IPS-18c (cell line): Measurements from ENCODE around the gene DGCR8.
"Not testable (repeated sequence)": the region's sequence is repeated elsewhere in the genome, so short reads cannot be mapped to it uniquely, and the experiment has no call there.

Source experiments
- H3K4me3 ChIP-seq: 2 replicates; pipeline ENCODE4 v1.7.0; 2013; ENCODE audit warnings: low read depth, mild to moderate bottlenecking, low read length, moderate library complexity; ENCODE audit not compliant: insufficient read depth
- H3K9me3 ChIP-seq: one replicate; pipeline ENCODE4 v1.6.1; 2013; ENCODE audit warnings: mild to moderate bottlenecking, low read length, moderate library complexity; ENCODE audit not compliant: control insufficient read depth, insufficient read depth

DGCR8 gene

DNA sequence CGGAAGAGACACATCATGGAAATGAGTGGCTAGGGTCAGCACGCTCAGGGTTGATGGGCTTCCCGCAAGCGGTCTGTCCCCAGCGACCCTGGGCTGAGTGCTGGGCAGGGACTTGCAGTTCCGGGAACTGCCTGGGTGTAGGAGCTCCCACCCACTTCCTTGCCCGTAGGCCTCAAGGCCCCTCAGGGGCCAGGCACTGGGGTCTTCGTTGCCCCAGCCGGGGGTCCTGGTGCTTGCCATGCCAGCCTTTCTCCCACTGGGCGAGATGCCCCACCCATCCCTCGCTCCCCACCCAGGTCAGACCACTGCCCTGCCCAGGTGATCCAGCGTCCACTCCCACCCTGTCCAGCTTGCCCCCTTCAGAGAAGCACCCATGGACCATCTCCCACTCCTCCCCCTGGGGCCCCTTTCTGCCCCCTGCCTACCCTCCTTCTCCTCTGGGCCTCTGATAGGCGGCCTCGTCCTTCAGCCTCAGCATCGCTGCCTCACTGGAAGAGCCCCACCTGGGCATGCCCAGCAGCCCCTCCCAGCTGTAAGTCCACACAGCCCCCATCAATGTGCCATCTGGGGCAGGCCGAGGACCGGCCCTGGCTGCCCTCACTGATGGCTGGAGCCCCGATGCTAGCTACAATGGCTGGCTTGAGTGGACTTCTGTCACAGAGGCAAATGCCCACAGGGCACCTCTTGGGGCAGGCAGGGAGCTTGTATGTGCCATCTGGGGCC lies 17.8 kb upstream of the DGCR8 start:
- Histone ChIP-seq H3K9me3 (no peaks in the 10 kb centered on the region), H3K4me3 (no peak overlapping the region)

DNA sequence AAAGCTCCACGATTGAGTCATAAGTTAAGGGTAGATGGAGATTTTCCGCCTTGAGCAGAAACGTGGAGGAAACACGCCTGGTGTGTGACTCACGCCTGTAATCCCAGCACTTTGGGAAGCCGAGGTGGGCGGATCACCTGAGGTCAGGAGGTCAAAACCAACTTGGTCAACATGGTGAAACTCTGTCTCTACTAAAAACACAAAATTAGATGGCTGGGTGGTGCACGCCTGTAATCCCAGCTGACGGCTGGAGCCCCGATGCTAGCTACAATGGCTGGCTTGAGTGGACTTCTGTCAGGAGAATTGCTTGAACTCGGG lies 17.3 kb upstream of the DGCR8 start:
- Histone ChIP-seq H3K4me3 (no peak overlapping the region), H3K9me3 (no peaks in the 10 kb centered on the region)

DNA sequence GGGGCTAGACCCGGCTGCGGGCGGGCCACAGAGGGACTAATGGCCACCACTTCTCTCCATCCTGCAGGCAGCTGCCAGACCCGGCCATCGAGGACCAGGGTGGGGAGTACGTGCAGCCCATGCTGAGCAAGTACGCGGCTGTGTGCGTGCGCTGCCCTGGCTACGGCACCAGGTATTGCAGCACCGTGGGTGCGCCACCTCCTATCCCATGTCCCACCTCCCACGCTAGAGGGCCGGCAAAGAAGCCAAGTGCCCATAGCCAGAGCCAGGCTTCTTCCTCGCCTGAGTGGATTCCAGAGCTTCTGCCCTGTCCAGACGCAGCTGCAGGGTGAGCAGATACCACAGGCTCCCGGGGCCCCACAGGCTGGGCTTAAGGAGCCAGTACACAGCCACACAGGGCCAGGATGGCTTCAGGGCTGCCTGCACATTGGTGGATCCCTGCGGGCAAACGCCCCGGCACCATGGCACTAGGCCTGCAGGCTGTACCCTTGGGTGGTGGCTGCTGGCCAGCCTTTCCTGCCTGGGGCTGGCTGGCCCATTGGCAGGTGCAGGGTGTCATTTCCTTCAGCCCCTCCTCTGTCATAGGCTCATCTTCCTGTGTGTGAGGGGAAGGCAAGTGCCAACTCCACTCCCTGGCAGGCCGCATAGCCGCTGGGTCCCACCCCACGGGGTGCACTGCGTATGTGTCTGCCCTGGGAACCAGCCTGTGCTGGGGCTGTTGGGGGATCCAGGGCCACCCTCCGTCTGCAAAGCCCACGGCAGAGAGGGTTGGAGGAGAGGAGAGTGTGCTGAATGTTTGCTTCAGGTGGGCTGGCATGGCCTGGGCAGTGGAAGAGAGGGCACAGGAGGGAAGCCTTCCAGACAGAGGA lies 16.5 kb upstream of the DGCR8 start:
- H3K4me3 ChIP-seq = no peak overlapping the region

DNA sequence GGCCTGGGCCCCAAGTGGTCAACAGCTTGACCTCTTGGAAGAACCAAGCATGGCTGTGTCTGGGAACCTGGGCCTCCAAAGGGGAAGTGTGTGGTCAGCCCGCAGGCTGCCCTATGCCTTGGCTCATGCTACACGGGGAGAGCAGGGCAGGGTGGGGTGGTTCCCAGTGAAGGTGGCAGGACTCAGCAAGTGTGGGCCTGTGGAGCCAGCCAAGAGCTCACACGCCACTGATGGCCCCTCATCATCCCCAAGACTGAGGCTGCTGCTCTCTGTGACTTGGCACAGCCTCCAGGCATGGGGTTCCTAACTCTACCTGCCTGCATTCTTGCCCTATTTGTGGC lies 15.9 kb upstream of the DGCR8 start:
- Histone ChIP-seq H3K4me3 (no peak overlapping the region), H3K9me3 (no peaks in the 10 kb centered on the region)

More for the DNA sequence above, 16.5 kb upstream of the DGCR8 start:
- H3K9me3 ChIP-seq = no peaks in the 10 kb centered on the region

DNA sequence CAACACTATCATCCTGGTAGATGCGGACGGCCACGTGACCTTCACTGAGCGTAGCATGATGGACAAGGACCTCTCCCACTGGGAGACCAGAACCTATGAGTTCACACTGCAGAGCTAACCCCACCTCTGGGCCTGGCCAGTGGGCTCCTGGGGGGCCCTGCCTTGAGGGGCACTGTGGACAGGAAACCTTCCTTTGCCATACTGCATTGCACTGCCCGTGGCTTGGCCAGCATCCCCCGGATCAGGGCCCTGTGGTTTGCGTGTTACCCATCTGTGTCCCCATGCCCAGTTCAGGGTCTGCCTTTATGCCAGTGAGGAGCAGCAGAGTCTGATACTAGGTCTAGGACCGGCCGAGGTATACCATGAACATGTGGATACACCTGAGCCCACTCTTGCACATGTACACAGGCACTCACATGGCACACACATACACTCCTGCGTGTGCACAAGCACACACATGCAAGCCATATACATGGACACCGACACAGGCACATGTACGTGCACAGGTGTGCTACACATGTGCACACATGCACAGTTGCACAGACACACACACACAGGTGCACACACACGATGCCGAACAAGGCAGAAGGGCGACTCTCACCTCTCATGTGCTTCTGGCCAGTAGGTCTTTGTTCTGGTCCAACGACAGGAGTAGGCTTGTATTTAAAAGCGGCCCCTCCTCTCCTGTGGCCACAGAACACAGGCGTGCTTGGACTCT lies 15.3 kb upstream of the DGCR8 start:
- no peaks in the 10 kb centered on the region for H3K9me3 ChIP-seq
- no peak overlapping the region for H3K4me3 ChIP-seq

DNA sequence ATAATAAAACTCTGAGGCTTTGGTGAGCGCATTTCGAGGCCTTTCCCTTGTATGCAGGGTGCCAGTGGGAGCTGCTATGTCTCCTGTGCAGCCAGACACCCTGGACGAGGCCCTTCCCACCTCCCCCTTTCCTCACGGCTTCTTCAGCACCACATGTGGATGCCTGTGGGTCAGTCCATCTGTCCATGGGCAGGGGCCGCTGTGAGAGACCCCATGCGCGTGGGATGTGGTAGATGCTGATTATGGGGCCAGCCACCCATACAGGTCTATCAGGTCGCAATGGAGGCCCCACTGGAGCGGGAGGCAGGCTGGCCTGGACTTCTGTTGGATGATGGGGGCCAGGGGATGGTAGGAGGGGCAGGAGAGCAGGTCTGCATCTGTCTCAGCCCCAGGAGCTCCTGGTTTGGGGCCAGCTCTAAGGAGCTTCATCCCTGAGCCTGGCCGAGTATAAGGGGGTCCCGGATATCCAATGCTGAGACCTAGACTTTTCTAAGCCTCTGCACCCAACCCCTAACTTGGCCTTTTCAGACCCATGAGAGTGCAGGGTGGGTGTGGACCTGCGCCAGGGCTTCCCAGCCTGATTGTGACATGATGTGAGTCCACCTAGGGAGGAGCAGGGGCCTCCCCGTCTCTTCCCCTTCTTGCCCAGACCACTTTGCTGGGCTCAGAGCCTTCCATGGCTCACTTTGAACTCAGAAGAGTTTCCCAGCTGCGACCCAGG lies 14.0 kb upstream of the DGCR8 start:
- no peaks in the 10 kb centered on the region for H3K9me3 ChIP-seq
- no peak overlapping the region for H3K4me3 ChIP-seq

DNA sequence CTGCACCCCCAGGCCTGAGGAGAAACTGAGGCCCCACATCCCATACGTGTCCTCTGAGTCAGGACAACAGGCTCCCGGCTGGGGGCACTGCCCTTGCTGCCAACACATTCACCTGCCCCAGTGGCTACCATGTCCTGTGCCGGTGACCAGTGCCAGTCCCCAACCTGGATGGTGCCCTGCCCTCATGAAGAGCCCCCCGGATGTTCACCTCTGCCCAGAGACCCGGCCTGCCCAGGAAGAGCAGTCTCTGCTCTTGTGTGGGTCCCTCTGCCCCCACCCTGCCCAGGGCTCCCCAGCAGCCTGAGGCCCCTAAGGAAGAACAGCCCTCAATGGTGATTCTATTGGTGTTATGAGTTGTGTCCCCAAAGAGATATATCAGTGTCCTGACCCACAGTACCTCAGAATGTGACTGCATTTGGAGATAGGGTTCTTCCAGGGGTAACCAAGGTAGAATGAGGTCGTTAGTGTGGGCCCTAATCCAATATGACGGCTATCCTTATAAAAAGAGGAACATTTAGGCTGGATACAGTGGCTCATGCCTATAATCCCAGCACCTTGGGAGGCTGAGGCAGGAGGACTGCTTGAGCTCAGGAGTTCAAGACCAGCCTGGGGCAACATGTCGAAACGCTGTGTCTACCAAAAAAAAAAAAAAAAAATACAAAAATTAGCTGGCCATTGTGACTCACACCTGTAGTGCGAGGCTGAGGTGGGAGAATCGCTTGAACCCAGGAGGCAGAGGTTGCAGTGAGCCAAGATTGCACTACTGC lies 13.2 kb upstream of the DGCR8 start:
- no peaks in the 10 kb centered on the region for H3K9me3 ChIP-seq
- no peak overlapping the region for H3K4me3 ChIP-seq

DNA sequence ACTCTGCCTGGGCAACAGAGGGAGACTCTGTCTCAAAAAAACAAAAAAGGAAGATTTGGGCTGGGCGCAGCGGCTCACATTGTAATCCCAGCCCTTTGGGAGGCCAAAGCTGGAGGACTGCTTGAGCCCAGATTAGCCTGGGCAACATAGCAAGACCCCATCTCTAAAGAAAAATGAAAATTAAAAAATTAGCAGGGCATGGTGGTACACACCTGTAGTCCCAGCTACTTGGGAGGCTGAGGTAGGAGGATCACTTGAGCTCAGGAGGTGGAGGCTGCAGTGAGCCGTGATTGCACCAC lies 12.7 kb upstream of the DGCR8 start:
- H3K9me3 ChIP-seq, H3K4me3 ChIP-seq: not testable (repeated sequence)

DNA sequence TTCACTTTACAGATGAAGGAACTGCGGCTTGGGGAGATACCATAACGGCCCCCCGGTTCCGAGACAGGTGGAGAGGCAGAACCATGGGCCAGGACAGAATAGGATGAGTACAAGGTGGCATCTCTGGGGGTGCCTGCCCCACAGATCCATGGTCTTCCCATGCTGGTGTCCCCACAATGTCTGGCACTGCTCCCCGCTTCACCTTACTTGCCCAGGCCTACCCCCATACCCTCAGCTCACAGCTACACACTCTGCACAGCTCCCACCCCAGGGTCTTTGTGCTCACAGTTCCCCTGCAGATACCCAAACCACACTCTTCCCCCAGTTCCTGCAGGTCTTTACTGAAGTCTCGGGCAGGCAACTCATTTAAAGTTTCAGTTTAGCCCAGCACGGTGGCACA lies 11.4 kb upstream of the DGCR8 start:
- Histone ChIP-seq H3K9me3 (no peaks in the 10 kb centered on the region), H3K4me3 (no peak overlapping the region)

DNA sequence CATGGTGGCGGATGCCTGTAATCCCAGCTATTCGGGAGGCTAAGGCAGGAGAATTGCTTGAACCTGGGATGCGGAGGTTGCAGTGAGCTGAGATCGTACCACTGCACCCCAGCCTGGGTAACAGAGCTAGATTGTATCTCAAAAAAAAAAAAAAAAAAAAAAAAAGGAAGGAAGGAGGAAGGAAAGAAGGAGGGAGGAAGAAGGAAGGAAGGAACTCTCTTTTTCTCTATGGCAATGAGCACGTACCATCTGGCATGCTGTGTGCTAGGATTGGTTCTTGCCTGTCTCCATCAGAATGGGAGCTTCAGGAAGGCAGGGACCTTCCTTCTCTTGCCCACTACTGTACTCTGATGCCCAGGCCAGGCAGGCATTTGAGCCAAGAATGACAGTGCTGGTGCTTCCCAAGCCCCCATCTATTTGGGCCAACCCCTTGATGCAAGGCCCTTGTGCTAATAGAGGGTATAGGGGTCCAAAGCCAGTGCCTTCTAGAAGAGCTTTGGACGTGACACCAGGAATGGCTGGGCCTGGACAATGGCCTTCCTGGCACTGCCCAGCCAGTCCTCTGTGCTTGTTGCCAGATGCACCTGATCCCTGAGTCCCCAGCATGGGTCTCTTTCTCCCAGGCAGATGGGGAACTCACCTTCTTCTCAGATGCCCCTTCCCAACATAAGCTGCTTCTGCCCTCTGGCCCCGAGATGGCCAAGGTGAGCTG lies 10.6 kb upstream of the DGCR8 start:
- H3K9me3 ChIP-seq = no peaks in the 10 kb centered on the region
- H3K4me3 ChIP-seq = no peak overlapping the region

DNA sequence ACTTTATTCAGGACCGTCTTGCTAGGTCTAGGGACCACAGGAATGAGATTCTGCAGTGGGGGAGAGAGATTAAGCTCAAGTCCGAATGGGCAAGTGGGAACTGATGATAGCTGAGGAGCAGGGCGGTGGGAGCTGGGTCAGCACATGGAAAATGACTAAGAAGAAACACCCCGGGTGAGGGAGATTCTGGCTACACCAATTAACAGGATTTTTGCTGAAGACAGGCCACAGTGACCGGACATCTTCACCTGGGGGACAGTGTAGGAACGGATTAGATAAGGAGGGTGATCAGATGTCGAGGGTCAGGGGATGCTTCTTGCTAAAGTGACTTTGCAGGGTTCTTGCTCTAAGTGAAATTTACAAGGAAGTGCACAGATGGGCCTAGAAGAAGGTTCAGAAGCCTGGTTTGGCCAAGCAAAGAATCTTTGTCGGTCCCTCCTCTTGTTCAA lies 8.5 kb upstream of the DGCR8 start:
- Histone ChIP-seq H3K9me3 (no peaks in the 10 kb centered on the region), H3K4me3 (no peak overlapping the region)

DNA sequence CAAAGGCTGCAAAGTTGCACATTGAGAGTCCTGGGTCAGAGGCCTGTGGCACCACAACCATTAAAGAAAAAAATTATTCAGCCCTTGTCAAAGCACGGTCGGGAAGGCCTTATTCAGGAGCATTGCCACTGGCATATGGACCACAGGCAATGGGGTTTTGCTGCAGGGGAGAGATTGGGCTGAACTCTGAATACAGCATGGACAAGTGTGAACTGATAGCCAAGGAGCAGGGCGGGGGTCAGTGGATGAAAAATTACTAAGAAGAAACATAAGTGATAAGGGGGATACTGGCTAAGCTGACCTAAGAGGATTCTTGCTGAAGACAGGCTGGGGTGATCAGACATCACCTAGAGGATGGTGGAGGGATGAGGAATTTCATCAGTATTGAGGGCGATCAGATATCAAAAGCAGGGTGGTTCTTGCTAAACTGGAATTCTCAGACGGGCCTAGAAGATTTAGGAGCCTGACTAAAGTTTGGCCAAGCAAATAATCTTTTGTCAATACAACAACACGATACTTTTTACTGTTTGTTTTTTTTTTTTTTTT lies 3.3 kb upstream of the DGCR8 start:
- Histone ChIP-seq H3K4me3 (no peak overlapping the region), H3K9me3 (no peaks in the 10 kb centered on the region)

DNA sequence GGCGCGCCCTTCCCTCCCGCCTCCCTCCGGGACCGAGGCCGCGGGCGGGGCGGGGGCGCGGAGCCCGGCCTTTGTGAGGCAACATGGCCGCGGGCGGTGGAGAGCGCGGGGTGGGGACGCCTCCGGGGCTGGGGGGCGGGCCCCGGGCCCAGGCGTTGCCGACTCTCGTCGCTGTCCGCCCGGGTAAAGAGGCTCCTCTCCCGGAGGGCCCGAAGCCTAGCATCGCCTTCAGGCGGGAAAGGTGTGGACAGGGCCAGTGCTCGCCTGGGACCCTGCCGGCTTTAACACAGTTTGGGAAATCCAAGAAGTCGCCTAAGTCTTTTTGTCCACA lies 369 bp downstream of the DGCR8 start:
- peak overlapping the region; percentile 90 for H3K4me3 ChIP-seq
- no peaks in the 10 kb centered on the region for H3K9me3 ChIP-seq

DNA sequence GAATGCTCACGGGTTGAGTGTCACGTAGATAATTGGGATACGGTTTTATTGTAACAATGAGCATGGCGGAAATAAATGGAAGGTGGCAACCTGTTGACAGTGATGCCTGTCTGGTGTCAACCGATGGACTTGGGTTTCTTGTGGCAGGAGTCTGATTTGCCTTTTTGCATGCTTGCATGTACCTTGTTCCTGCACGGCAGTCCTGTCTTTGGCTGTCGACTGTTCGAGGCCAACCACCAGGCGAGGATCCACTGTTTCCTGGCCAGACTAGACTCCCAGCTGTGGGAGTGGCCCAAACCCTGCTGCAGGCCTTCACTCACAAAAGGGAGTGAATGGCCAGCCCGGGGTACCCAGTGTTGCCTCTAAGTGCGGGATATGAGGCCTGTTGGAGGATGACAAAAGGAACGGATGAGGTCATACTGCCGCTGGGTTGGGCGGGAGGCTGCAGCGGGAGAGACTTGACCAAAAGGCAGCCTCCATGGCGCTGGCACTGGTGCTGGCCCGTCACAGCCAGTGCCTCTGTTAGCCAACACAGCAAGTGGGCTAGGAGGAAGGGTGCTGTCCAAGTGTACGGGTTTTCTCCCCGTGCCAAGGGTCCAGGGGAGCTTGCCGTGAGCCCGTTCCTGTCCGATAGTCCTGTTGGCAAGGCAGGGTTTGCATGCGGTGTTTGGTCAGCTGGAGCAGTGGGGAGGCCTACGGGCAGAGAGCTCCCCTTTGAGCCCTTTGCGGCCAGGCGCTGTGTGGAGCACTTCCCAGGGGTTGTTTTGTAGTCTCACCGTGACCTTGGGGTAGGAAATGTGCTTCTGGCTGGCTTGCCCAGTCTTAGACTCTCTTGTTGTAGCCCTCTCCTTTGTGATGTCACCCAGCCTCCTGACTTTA lies 974 bp downstream of the DGCR8 start:
- no peaks in the 10 kb centered on the region for H3K9me3 ChIP-seq
- peak overlapping the region; percentile 90 for H3K4me3 ChIP-seq

DNA sequence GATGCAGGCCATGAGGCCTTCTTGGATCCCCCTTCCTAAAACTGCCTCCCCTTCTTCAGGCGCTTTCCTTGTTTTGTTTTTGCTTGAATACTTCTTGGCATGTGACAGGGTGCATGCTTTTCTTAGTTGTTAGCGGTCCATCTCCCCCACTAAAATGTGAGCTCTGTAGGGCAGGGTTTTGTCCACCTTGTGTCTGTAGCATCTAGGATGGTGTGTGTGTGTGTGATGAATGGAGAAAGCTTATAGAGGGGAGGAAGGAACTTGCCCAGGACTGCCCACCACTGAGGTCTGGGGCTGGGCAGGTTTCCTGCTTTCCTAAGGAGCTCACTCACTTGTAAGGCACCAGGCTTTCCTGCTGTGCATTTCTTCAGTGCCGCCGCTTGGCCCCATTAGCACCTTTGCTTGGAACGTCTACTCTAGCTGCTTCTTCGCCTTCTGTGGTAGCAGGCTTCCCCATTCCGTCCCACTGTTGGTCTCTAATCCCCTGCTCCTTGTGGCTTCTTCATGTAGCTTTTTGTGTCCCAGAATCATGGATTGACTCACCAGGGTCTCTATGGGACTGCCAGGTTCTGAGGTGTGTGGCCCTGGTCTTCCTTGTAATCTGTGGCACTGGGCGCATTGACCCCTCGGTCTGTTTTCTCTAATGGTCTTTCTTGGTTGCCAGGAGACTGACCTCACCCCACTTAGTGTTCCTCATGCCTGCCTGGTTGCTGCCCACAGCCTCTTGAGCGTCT lies 3.3 kb downstream of the DGCR8 start:
- no peak overlapping the region for H3K4me3 ChIP-seq
- H3K9me3 ChIP-seq = no peaks in the 10 kb centered on the region
